Liver (tissue), 3 donors: ENCODE measurements around the gene RNASE8.

Experiments used
- GABPA ChIP-seq, 2 donors: IDR thresholded peaks in 1 of 2; conservative IDR thresholded peaks in 1 of 2; 2 replicates each; pipeline ENCODE4 v1.6.1; 2016; ENCODE audit warnings: antibody characterized with exemption in 2 of 2, mild to moderate bottlenecking in 1 of 2, moderate library complexity in 1 of 2
- HNF4G ChIP-seq: IDR thresholded peaks from 2 replicates; pipeline ENCODE4 v1.6.1; 2016; ENCODE audit warnings: antibody characterized with exemption
- TF ChIP-seq, protein P1 (sequence below): IDR thresholded peaks from 2 replicates; pipeline ENCODE4 v1.6.1; 2016; ENCODE audit warnings: antibody characterized with exemption
- TF ChIP-seq, protein P2 (sequence below): fragments of 150-350 bp; IDR thresholded peaks from 2 replicates; pipeline ENCODE4 v1.5.1; 2017; ENCODE audit warnings: improper control_type of control experiment, low read depth, low read length; ENCODE audit not compliant: missing input control
- TF ChIP-seq, protein P3 (sequence below): IDR thresholded peaks from 2 replicates; pipeline ENCODE4 v1.6.1; 2016; ENCODE audit warnings: antibody characterized with exemption, mild to moderate bottlenecking
- donor health status: healthy.
- donor health status: healthy.

DNA sequence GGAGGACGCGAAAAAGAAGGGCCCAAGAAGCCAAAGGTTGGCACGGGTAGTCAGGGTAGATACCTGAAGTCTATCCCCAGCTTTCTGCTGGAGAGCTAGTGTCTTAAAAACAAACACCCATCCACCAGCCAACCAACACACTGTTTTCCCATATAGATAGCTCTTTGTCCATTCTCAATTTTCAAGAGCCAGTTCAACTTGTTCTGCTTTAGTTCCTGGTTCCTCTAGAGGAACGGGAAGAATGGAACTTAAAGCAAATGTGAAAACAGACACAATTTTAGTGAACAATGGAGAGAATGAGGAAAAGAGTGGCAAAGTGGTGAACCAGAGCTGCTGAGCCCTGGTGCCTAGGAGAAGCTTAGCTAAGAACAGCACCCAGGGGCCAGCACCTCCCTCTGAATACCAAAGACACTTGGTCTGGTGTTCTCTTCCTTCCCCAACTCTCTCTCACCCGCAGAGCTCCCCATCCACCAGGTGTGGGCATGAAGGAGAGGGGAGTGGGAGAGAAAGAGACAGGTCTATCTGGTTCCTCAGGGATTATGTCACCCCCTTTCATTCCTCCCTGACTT lies 36.6 kb upstream of the RNASE8 start:
- TF ChIP-seq, protein P1, sequence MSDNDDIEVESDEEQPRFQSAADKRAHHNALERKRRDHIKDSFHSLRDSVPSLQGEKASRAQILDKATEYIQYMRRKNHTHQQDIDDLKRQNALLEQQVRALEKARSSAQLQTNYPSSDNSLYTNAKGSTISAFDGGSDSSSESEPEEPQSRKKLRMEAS, result no peak
- TF ChIP-seq, protein P2, sequence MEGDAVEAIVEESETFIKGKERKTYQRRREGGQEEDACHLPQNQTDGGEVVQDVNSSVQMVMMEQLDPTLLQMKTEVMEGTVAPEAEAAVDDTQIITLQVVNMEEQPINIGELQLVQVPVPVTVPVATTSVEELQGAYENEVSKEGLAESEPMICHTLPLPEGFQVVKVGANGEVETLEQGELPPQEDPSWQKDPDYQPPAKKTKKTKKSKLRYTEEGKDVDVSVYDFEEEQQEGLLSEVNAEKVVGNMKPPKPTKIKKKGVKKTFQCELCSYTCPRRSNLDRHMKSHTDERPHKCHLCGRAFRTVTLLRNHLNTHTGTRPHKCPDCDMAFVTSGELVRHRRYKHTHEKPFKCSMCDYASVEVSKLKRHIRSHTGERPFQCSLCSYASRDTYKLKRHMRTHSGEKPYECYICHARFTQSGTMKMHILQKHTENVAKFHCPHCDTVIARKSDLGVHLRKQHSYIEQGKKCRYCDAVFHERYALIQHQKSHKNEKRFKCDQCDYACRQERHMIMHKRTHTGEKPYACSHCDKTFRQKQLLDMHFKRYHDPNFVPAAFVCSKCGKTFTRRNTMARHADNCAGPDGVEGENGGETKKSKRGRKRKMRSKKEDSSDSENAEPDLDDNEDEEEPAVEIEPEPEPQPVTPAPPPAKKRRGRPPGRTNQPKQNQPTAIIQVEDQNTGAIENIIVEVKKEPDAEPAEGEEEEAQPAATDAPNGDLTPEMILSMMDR, result no peak
- TF ChIP-seq, protein P3, sequence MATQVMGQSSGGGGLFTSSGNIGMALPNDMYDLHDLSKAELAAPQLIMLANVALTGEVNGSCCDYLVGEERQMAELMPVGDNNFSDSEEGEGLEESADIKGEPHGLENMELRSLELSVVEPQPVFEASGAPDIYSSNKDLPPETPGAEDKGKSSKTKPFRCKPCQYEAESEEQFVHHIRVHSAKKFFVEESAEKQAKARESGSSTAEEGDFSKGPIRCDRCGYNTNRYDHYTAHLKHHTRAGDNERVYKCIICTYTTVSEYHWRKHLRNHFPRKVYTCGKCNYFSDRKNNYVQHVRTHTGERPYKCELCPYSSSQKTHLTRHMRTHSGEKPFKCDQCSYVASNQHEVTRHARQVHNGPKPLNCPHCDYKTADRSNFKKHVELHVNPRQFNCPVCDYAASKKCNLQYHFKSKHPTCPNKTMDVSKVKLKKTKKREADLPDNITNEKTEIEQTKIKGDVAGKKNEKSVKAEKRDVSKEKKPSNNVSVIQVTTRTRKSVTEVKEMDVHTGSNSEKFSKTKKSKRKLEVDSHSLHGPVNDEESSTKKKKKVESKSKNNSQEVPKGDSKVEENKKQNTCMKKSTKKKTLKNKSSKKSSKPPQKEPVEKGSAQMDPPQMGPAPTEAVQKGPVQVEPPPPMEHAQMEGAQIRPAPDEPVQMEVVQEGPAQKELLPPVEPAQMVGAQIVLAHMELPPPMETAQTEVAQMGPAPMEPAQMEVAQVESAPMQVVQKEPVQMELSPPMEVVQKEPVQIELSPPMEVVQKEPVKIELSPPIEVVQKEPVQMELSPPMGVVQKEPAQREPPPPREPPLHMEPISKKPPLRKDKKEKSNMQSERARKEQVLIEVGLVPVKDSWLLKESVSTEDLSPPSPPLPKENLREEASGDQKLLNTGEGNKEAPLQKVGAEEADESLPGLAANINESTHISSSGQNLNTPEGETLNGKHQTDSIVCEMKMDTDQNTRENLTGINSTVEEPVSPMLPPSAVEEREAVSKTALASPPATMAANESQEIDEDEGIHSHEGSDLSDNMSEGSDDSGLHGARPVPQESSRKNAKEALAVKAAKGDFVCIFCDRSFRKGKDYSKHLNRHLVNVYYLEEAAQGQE, result no peak
- TF ChIP-seq HNF4G (no peak), GABPA (IDR thresholded peaks at IDR 0.05 in 1 of 2, conservative IDR thresholded peaks at IDR 0.05 in 1 of 2) (no peak)
